ENCODE data around the gene ODAD4.
A peak's percentile ranks its signal among the peaks of the same experiment; 100 is the strongest.

ODAD4 gene

DNA sequence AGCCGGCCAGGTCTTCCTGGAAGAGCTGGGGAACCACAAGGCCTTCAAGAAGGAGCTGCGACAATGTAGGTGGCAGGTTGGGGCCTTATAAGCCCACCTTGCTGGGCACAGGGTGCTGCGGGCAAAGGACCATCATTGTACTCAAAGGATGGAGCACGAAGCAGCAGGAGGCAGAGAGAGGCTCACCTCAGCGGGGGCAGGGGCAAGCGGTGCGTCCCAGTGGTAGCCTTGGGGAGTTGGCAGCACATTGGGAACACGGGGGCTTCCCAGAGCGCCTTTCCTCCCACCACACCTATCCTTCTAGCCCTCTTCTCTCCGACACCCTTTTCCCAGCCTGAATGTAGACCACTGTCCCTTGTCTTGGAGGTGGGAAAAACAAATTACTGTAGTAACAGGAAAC is 38.3 kb downstream of the ODAD4 start:
- no peak overlapping the region for H3K4me3 ChIP-seq (ENCODE audit: severe bottlenecking)
- H3K9me3 ChIP-seq (ENCODE audit: severe bottlenecking) = no peaks in the 10 kb centered on the region
- ATAC-seq (ENCODE audit: low read depth) (no peak), DNase-seq (ENCODE audit: low spot score) (no peak)
- H3K36me3 ChIP-seq (ENCODE audit: low read depth) = peaks cover 41% of the 10 kb centered on the region
- TF ChIP-seq, protein P1, sequence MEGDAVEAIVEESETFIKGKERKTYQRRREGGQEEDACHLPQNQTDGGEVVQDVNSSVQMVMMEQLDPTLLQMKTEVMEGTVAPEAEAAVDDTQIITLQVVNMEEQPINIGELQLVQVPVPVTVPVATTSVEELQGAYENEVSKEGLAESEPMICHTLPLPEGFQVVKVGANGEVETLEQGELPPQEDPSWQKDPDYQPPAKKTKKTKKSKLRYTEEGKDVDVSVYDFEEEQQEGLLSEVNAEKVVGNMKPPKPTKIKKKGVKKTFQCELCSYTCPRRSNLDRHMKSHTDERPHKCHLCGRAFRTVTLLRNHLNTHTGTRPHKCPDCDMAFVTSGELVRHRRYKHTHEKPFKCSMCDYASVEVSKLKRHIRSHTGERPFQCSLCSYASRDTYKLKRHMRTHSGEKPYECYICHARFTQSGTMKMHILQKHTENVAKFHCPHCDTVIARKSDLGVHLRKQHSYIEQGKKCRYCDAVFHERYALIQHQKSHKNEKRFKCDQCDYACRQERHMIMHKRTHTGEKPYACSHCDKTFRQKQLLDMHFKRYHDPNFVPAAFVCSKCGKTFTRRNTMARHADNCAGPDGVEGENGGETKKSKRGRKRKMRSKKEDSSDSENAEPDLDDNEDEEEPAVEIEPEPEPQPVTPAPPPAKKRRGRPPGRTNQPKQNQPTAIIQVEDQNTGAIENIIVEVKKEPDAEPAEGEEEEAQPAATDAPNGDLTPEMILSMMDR (IDR thresholded peaks at IDR 0.05; ENCODE audit: poor library complexity, severe bottlenecking) = no peak
- no peak overlapping the region for H3K27ac ChIP-seq (ENCODE audit: poor library complexity, severe bottlenecking)
- no peaks in the 10 kb centered on the region for H3K4me1 ChIP-seq (ENCODE audit: insufficient read depth, poor library complexity, severe bottlenecking)
- no peaks in the 10 kb centered on the region for H3K27me3 ChIP-seq (ENCODE audit: insufficient read depth, poor library complexity, severe bottlenecking)

DNA sequence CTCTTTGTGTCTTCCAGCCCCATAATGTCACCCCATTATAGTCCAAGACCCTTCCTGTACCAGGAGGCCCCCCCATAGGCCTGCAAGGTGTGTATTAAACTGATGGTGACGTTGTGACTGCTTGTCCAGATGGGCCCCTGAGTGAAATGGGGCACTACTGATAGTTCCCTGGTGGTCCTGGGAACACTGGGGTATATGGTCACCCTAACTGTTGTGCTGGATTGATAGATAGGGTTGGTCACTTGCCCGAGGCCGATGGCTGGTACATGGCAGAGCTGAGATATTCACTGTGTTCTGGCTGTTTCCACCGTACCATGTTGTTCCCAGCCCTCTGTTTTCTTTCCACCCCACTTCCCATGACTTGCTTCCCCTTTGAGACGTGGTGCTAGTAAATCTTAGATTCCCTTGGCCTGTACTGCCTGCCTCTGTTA is 40.5 kb downstream of the ODAD4 start:
- no peaks in the 10 kb centered on the region for H3K27me3 ChIP-seq (ENCODE audit: insufficient read depth, poor library complexity, severe bottlenecking)
- DNase-seq (ENCODE audit: low spot score) = no peak
- H3K9me3 ChIP-seq (ENCODE audit: severe bottlenecking) = no peaks in the 10 kb centered on the region
- no peak for ATAC-seq (ENCODE audit: low read depth)
- H3K4me1 ChIP-seq (ENCODE audit: insufficient read depth, poor library complexity, severe bottlenecking) = no peaks in the 10 kb centered on the region
- peaks cover 58% of the 10 kb centered on the region for H3K36me3 ChIP-seq (ENCODE audit: low read depth)
- TF ChIP-seq, protein P1 (IDR thresholded peaks at IDR 0.05; ENCODE audit: poor library complexity, severe bottlenecking) = no peak
- no peak overlapping the region for H3K4me3 ChIP-seq (ENCODE audit: severe bottlenecking)
- H3K27ac ChIP-seq (ENCODE audit: poor library complexity, severe bottlenecking) = no peak overlapping the region

DNA sequence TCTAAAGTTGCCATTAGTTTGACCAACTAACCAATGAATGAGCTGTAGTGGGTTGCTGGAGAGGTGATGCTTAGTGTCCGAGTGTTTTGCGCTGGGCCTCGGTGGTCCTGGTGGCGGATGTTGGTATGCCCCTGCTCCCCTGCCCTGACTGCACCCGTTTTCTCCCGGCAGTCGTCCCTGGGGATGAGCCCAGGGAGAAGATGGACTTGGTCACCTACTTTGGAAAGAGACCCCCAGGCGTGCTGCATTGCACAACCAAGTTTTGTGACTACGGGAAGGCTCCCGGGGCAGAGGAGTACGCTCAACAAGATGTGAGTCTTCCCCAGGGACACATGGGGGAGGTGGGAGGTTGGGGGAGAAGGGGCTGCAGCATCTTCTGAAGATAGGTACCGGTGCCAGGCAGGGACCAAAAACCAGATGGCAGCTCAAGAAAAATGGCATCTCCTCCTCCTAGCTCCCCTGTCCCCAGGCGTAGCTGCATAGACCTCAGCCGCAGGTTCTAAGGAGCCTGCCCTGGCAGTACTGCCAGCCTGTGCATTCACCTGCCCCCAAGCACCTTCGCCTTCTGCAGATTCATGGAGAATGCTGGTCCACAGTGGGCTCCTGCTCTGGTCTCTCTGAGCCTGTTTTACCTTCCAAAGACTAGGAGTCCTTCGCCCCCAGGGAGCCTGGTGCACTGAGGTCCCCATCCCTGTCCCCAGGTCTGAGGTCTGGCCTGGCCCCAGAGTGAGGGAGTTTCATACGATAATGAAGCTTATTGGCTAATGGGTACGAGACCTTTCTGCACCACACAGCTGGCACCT is 41.5 kb downstream of the ODAD4 start:
- Histone ChIP-seq H3K4me3 (ENCODE audit: severe bottlenecking) (no peak overlapping the region), H3K27me3 (ENCODE audit: insufficient read depth, poor library complexity, severe bottlenecking) (no peaks in the 10 kb centered on the region), H3K9me3 (ENCODE audit: severe bottlenecking) (no peaks in the 10 kb centered on the region), H3K36me3 (ENCODE audit: low read depth) (peaks cover 68% of the 10 kb centered on the region), H3K27ac (ENCODE audit: poor library complexity, severe bottlenecking) (no peak overlapping the region), H3K4me1 (ENCODE audit: insufficient read depth, poor library complexity, severe bottlenecking) (no peaks in the 10 kb centered on the region)
- ATAC-seq (ENCODE audit: low read depth) = no peak
- TF ChIP-seq, protein P1 (IDR thresholded peaks at IDR 0.05; ENCODE audit: poor library complexity, severe bottlenecking) = no peak
- DNase-seq (ENCODE audit: low spot score) = no peak

DNA sequence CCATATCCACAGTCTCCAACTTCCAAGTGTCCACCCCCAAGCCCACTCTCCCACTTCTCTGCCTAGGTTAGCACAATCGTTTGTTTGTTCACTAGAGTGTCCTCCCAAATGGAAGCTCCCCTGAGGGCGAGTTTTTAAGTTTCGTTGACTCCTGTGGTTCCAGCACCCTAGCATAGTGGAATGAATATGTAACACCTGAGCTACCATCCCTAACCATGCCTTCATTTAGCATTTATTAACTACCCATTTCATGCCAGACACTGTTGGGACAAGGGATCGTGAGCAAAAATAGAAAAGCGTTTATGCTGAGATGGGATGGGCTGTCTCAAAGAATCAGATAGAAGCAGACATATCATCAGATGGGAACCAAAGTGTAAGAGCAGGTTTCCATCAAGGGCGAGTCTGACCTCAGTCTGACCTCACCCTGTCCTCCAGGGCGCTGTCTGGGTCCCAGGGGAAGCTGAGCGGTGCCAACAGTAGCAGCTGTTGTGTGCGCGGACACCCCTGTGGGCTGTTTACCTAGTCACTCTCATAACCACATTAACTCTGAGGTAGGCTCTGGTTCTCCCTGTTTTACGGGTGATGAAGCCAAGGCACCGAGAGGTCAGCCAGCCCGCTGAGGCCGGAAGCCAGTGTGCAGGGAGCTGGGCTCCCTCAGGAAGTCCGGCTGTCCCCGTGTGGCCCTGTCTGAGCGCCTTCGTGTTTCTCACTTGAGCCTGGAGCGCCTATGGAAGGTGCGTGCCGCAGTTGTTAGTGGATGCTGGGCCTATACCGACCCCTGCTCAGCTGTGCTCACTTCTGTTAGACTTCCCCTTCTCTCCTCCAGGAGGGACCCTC is 42.4 kb downstream of the ODAD4 start:
- no peak overlapping the region for H3K27ac ChIP-seq (ENCODE audit: poor library complexity, severe bottlenecking)
- H3K36me3 ChIP-seq (ENCODE audit: low read depth) = peaks cover 77% of the 10 kb centered on the region

More for the DNA sequence above, 42.4 kb downstream of the ODAD4 start:
- TF ChIP-seq, protein P1 (IDR thresholded peaks at IDR 0.05; ENCODE audit: poor library complexity, severe bottlenecking) = no peak
- Histone ChIP-seq H3K4me3 (ENCODE audit: severe bottlenecking) (no peak overlapping the region), H3K9me3 (ENCODE audit: severe bottlenecking) (no peaks in the 10 kb centered on the region), H3K27me3 (ENCODE audit: insufficient read depth, poor library complexity, severe bottlenecking) (no peaks in the 10 kb centered on the region), H3K4me1 (ENCODE audit: insufficient read depth, poor library complexity, severe bottlenecking) (no peaks in the 10 kb centered on the region)
- DNase-seq (ENCODE audit: low spot score) = no peak
- ATAC-seq (ENCODE audit: low read depth) = 0 out of 3 replicates have a peak, but pooled peaks have one; percentile 6
